GM21737 (cell line): ENCODE measurements around the gene KDM4D.
"Not testable (repeated sequence)": the region's sequence is repeated elsewhere in the genome, so short reads cannot be mapped to it uniquely, and the experiment has no call there.

Source experiments
- ATAC-seq: cut with Tn5 transposase; IDR thresholded peaks from one replicate; pipeline ENCODE4 v1.9.1; 2021; ENCODE audit warnings: mild to moderate bottlenecking, moderate library complexity; ENCODE audit not compliant: unreplicated experiment

Gene KDM4D

DNA sequence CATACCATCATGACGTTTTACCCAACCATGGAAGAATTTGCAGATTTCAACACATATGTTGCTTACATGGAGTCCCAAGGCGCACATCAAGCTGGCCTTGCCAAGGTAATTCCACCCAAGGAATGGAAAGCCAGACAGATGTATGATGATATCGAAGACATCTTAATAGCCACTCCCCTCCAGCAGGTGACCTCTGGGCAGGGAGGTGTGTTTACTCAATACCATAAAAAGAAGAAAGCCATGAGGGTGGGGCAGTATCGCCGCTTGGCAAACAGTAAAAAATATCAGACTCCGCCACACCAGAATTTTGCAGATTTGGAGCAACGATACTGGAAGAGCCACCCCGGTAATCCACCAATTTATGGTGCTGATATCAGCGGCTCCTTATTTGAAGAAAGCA is 52.1 kb downstream of the KDM4D start:
- ATAC-seq = not testable (repeated sequence)

DNA sequence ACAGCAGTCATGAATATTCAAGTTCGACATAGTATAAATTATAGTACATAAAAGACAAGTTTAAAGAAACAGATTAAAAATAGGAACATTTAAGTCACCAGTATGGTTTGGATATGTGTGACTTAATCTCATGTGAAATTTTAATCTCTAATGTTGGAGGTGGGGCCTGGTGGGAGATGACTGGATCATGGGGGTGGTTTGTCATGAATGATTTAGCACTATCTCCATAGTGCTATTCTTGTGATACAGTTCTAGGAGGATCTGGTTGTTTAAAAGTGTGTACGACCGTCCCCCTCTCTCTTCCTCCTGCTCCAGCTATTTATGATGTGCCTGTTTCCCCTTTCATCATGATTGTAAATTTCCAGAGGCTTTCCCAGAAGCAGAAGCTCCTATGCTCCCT is 54.8 kb downstream of the KDM4D start:
- no peak for ATAC-seq

DNA sequence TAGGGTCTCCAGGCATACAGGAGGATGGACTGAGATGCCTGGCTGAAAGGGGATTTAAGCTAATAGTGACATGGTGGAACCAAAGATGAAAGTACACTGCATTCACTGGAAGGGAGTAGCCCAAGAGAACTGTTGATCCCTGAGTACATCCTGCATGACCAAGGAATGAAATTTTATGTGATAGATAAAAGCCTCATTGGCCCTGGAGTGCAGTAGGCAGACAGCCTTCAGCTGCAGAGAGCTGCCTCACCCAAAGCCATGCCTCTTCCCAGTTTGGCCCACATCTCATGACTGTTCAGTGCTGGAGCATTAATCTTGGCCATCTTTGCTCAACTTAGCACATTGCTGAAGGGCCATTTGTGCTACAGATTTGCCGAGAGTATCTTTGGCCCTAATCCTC is 59.5 kb downstream of the KDM4D start:
- no peak for ATAC-seq

DNA sequence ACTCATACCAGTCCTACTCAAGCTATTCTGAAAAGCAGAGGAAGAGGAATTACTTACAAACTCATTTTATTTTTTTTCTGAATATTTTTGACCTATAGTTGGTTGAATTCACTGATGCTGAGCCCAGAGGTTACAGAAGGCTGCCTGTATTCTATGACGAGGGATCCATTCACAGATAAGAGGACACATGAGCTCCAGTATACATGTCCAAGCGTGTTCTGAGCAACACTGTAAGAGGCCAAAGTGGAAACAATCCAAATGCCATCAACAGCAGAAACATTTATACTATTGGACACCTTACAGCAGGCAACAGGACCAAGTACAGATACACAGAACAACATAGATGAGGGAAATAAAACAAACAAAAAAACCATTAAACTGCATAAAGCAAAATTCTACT is 61.8 kb downstream of the KDM4D start:
- ATAC-seq = no peak

DNA sequence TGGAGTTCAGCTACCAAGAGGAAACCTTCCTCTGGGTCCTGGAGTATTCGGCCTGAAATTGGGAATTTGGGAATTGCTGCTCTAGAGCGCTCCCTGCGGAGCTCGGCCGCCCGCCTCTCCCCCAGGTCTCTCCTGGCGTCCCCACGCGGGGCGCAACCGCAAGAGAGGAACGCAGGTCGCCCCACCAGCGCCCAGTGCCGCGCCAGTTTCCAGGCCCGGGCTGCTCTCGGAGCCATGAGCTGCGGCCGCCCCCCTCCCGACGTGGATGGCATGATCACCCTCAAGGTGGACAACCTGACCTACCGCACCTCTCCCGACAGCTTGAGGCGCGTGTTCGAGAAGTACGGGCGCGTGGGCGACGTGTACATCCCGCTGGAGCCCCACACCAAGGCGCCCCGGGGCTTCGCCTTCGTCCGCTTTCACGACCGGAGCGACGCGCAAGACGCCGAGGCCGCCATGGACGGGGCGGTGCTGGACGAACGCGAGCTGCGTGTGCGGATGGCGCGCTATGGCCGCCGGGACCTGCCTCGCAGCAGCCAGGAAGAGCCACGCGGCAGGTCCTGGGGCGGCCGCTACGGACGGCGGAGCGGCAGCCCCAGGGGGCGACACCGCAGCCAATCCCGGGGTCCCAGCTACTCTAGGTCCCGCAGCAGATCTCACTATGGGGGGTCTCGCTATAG is 64.0 kb downstream of the KDM4D start:
- not testable (repeated sequence) for ATAC-seq

DNA sequence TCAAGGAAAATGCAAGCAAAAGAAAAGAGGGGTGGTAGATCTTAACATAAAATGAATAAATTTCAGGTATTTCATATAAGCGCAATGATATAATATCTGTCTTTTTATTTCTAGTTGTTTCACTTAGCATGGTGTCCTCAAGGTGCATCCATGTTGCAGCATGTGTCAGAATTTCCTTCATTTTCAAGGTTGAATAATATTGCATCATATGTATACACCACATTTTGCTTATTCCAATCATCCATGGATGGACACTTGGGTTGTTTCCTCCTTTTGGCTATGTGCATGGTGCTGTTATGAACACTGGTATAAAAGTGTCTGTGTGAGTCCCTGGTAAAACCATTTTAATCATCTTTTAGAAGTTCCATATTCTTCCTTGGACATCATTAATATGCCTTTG is 68.7 kb downstream of the KDM4D start:
- ATAC-seq = no peak

DNA sequence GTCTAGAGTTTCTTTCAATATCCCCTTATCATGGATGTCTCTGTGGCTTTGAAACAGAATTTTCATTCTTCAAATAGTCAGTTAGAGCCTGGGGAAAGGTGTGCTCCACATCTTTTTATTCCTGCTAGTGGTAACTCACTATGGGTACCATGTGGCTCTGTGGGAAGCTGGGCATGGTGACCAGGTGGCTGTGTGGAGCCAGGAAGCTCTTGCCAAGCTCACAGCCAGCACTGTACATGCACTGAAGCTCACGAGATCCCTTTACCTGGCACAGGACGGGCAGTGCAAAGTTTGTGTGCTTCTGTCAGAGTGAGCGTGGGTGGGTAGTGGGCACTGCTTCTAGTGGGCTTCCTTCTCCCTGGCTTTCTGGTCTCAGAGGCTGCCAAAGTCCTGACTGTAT is 69.4 kb downstream of the KDM4D start:
- no peak for ATAC-seq

DNA sequence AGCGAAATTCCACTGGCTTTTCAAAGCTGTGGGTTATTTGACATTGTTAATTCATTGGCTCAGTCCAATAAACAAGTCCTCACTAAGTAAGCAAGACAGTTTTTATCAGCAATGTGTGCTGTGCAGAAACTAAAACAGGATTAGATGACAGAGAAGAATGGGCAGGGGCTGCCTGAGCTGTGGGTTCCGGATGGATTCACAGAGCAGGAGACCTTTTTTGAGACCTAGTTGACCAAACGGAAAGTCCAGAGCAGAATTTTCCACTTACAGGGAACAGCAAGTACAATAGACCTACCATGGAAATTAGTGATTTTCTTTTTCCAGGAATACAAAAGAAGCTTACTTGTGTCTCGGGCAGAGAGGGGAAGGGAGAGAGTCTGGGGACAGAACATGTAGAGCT is 70.5 kb downstream of the KDM4D start:
- ATAC-seq = no peak

DNA sequence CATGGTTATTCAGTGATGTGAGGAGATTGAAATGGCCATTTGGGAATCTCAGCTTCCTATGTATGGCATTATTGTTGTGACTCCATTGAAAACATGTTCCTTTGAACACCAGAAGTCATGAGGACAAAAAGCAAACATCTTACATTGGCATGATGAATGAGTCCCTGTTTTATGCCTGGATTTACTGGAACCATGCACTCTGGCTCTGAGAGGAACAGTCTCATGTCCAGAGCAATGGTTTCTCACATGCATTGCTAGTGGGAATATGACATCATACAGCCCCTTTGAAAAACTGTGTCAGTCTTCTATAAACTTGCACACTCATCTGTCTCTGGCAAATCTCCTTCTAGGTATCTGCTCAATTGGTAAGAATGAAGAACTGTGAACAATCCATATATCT is 72.3 kb downstream of the KDM4D start:
- no peak for ATAC-seq
